Activated naive CD4-positive, alpha-beta T cell treated with Interleukin-2 at 50 U/mL for 16 hours (primary cell): Measurements from ENCODE around the gene ABLIM1.

Source experiments
- DNase-seq: peaks from one replicate; pipeline ENCODE4 v3.0.0-alpha.2; 2020

Gene ABLIM1

DNA sequence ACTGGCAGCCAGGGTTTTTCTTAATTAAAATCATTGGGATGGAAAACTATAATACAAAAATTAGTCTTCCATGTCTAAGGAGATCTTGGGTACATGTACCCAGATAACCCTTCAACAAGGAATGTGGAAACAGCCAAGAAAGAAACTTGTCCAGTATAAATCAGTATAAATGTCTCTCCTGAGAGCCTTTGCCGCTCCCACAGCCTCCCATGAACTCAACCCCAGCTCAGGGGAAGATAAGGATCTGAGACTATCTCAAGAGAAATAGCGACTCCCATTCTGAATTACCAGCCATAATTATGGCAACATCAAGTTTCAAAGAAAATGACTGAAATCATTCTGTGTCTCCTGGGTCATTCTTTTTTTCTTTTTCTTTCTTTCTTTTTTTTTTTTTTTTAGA lies 221.1 kb downstream of the ABLIM1 start:
- DNase-seq: no peak

- DNase-seq: no peak
Measured at GRCh38 chr10:114432566-114433093, 225.4 kb downstream of the ABLIM1 start.

- no peak for DNase-seq
Measured at GRCh38 chr10:114431414-114432135, 226.5 kb downstream of the ABLIM1 start.

GRCh38 chr10:114430688-114431413 lies 227.2 kb downstream of the ABLIM1 start:
- no peak for DNase-seq

GRCh38 chr10:114429581-114430335 lies 228.3 kb downstream of the ABLIM1 start:
- DNase-seq: no peak

- no peak for DNase-seq
Measured at GRCh38 chr10:114427124-114427852, 230.8 kb downstream of the ABLIM1 start.

GRCh38 chr10:114426476-114426875 lies 231.6 kb downstream of the ABLIM1 start:
- DNase-seq: no peak

GRCh38 chr10:114420811-114421485 lies 237.1 kb downstream of the ABLIM1 start:
- DNase-seq: no peak

DNA sequence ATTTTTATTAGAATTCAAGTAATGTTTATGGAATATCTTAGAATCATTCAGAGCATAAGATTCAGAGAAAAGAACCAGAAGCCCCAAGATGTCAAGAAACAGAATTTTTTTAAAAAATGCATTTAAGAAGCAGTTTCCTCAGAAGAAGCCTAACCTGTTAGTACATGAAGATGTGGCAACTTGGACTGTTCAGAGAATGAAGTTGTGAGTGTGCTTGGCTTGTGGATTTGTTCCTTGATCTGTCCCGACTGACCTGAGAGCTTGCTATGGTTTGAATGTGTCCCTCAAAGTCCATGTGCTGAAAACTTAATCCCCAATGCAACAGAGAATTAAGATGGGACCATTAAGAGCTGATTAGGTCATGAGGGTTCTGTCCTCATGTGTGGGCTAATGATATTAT lies 240.0 kb downstream of the ABLIM1 start:
- no peak for DNase-seq

DNA sequence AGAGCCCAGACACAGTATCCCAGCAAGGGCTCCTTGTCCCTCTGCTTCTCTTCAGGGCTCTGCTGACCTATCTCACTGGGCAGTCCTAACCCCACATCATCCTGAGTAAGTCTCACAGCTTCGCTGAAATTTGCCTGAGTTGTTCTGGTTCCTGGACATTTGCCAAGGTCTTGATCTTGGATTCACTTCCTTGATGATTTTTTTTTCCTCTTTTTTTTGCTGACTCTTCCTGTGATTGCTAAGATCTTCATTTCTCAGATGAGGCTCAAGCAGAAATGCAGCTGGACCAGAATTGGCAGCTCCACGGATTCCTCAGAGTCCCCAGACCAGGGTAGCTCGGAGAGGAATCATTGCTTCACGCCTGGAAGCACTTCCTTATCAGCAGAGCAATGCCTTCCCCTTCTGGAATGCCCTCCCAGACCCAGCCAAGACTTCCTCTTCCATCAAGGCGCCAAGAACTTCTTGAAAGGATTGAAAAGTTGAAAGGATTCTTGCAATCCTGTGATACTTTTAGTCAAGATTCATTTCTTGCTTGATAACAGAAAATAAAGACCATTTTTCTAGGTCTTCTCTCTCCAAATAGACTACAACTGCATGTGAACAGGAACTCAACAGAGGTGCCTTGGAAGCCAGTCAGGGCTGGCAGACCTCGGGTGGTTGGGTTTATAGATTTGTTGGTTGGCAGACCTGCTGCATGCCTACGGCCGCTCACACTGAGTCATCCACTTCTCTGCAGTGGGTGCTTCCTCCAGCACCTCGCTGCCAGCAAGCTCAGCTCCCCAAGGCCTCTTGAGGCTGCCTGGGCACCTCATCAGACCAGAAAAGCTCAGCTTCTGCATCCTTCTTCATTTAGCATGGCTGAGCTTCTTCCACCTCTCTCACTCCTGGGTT lies 244.9 kb downstream of the ABLIM1 start:
- no peak for DNase-seq

GRCh38 chr10:114408968-114409444 lies 249.1 kb downstream of the ABLIM1 start:
- DNase-seq: no peak

- no peak for DNase-seq
Measured at GRCh38 chr10:114408112-114408967, 249.7 kb downstream of the ABLIM1 start.

DNA sequence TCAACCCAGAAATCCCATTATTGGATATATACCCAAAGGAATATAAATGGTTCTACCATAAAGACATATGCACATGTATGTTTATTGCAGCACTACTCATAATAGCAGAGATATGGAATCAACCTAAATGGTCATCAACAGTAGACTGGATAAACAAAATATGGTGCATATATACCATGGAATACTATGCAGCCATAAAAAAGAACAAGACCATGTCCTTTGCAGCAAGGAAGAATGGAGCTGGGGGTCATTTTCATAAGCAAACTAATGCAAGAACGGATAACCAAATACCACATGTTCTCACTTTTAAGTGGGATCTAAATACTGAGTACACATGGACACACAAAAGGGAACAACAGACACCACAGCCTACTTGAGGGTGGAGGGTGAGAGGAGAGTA lies 251.6 kb downstream of the ABLIM1 start:
- no peak for DNase-seq

DNA sequence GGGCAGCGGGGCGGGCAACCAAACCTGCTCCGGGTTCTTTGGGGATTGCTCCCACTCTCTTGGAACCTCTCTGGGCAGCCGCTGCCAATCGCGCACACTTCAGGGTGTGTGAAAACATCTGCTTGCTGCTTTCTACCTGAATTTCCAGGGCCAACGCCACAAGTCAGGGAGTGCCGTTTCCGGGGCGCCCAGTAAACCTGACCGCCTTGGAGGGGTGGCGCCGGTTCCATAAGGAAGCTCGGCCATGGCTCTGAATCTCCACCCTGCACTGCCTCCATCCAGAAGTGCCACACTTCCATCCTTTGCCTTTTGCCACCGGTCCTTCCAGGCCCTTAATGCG lies 253.1 kb downstream of the ABLIM1 start:
- no peak for DNase-seq

- DNase-seq: no peak
Measured at GRCh38 chr10:114404171-114405010, 253.7 kb downstream of the ABLIM1 start, which contains the start of gene AFAP1L2. Gene AFAP1L2 (minus strand): TSS chr10:114404502. CDS start chr10:114404455, 47 bp downstream.

- no peak for DNase-seq
Measured at GRCh38 chr10:114403541-114404161, 254.4 kb downstream of the ABLIM1 start.

- DNase-seq: no peak
Measured at GRCh38 chr10:114402871-114403540, 255.1 kb downstream of the ABLIM1 start.

DNA sequence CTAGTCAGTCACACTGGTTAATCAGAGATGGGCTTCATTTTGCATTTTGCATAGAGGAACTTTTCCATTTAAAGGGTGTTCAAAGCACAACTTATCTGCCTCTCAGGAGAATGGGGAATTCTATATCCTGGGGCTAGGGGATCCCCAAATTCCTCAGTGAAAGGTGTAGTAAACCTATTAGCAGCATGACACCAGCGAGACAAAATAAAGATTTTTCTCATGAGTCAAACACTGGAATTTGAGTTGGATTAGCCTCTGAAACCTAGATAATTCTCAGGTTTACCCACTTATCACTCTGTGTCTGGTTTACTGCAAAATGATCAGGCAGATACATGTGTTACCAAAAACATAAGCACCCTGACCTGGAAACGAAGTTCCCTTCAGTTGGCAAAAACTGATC lies 255.8 kb downstream of the ABLIM1 start:
- no peak for DNase-seq
